GM21423 (cell line): ENCODE measurements around the gene ZNF433.
"Not testable (repeated sequence)": the region's sequence is repeated elsewhere in the genome, so short reads cannot be mapped to it uniquely, and the experiment has no call there.

Experiments
- ATAC-seq: cut with Tn5 transposase; IDR thresholded peaks from one replicate; pipeline ENCODE4 v1.9.1; 2021; ENCODE audit warnings: mild to moderate bottlenecking, moderate library complexity; ENCODE audit not compliant: unreplicated experiment

Gene ZNF433

GRCh38 chr19:11991921-11992320 is 43.6 kb downstream of the ZNF433 start:
- not testable (repeated sequence) for ATAC-seq

- ATAC-seq, result no peak
Measured at GRCh38 chr19:11989112-11989456, 46.4 kb downstream of the ZNF433 start.

- peak; percentile 84 for ATAC-seq
Measured at GRCh38 chr19:11987405-11988281, 47.8 kb downstream of the ZNF433 start.

- no peak for ATAC-seq
Measured at GRCh38 chr19:11986754-11987153, 48.7 kb downstream of the ZNF433 start.

GRCh38 chr19:11984986-11985385 is 50.5 kb downstream of the ZNF433 start:
- no peak for ATAC-seq

GRCh38 chr19:11982526-11982925 is 53.0 kb downstream of the ZNF433 start:
- no peak for ATAC-seq

- ATAC-seq, result no peak
Measured at GRCh38 chr19:11979527-11979926, 56.0 kb downstream of the ZNF433 start.

GRCh38 chr19:11978492-11979100 is 56.9 kb downstream of the ZNF433 start:
- ATAC-seq, result no peak

GRCh38 chr19:11973019-11973810 is 62.3 kb downstream of the ZNF433 start:
- no peak for ATAC-seq

GRCh38 chr19:11971041-11971440 is 64.4 kb downstream of the ZNF433 start:
- no peak for ATAC-seq

- no peak for ATAC-seq
Measured at GRCh38 chr19:11970174-11970573, 65.3 kb downstream of the ZNF433 start.

GRCh38 chr19:11964858-11965645 is 70.4 kb downstream of the ZNF433 start, which contains the start of gene ZNF763:
TSS of gene ZNF763 (plus strand) at chr19:11965040. CDS start at chr19:11965209, 169 bp downstream.
- peak; percentile 77 for ATAC-seq
